ENCODE data around the gene HSPG2.

The HSPG2 gene

DNA sequence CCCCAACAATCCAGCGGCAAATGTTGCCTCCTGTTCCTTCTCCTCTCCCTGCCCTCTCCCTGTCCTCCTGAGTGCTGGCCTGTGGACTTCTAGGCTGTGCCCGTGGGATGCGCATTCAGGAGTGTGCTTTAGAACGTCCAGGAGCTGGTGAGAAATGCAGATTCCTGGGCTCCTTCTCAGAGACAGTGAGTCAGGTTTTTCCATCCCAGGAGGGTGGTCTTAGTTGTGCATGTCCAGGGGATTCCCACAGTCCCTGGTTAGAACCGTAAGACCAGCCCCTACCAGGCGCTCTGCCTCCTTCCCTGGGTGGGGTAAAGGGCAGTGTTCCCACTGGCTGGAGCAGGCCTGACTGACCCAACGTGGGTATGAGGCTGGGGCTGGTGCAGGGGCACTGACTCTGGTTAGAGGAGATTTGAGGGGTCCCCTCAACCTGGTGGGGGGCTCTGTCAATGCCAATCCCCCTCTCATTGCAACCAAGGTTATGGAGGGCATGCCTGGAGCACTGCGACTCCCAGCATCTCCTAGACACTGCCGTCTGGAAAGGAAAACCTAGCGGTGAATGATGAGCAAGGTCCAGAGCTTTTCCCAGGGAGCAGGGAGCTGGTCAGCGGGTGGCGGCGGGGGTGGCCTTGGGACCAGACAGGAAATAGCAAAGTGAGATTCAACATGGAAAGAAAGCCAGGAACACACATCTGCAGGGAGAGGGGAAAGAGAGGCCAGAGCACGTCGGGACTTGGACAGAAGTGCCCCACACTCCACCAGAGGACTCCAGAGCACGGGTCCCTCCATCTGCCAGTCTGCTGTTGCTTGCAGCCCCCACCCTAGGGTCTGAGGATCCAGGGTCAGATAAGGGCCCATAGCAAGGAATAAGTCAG is 38.5 kb downstream of the HSPG2 start:
- DNase-seq (ENCODE audit: low spot score) = no peak

- DNase-seq (ENCODE audit: low spot score) = no peak
Observed at GRCh38 chr1:21897844-21898243, 39.3 kb downstream of the HSPG2 start.

DNA sequence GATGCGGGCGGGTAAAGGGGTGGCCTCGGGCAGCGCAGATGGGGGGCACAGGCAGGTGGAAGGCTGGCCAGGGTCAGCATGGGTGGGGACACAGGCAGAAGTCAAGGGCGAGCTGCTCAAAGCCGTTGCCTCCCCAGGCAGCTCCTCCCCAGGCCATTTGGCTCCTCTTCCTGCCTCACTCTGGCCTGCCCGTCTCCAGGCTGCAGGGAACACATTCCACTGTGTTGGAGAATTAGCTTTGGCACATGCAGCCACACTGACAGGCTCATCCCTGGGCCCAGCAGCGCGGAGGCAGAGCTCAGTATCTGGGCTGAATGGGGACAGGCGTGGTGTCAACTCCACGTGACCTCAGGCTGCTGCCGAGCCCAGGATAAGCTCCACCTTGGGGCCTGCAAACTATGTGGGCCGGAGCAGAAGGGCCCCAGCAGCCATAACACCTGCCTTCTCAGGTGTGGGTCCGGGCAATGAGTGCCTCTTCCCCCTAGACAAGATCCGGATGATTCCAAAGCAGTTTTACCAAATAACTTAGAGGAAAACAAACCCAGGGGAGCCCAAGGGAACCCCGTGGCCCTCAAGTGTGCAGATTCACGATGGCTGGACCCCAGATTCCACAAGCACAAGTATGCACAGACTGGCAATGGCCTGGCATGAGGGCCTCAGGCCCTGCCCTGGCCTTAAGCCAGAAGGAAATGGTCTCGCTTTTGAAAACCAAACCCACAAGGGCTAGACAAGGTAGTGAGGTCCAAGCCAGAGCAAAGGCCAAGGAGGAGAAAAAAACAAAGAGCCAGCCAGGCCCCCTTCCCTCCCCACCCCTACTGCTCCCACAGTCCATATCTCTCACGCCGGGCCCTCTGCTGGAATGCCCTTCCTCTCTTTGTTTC is 40.2 kb downstream of the HSPG2 start:
- DNase-seq (ENCODE audit: low spot score) = no peak

- DNase-seq (ENCODE audit: low spot score) = no peak
Observed at GRCh38 chr1:21896026-21896425, 41.1 kb downstream of the HSPG2 start.

GRCh38 chr1:21894034-21894881 is 42.9 kb downstream of the HSPG2 start:
- DNase-seq (ENCODE audit: low spot score) = no peak

DNA sequence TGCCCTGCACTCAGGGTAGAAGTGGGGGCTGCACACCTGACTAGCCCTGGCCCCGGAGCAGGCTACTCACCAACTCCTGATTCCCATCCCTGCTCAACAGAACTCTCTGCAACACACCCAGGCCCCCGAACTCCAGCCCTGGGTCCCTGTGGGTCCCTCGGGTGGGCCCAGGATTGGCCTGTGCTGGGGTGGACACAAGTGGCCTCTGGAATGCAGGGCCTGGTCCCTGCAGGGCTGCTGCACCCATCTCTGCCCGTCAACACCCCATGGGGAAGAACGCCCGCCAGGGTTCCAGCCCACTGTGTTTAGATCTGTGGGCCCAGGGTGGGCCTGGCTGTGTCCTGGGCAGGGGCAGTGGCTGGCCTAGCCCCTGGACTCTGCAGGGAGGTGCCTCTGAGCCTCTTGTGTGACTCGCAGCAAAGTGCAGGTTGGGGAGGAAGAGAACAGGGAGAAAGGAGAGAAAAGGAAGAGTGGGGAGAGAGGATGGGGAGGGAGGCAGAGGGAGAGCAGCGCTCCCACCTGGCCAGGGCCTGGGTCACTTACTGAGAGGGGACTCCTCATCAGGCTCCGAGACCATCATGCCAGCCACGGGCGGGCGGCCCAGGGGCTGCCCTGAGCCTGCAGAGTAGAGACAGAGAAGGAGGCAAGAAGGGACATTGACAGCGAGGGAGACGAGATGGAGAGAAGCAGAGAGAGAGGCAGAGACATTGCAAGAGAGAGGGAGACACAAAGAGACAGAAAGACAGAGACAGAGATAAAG is 43.9 kb downstream of the HSPG2 start:
- no peak for DNase-seq (ENCODE audit: low spot score)

- no peak for DNase-seq (ENCODE audit: low spot score)
Observed at GRCh38 chr1:21891621-21892479, 45.3 kb downstream of the HSPG2 start.

- no peak for DNase-seq (ENCODE audit: low spot score)
Observed at GRCh38 chr1:21891081-21891480, 46.0 kb downstream of the HSPG2 start.

- no peak for DNase-seq (ENCODE audit: low spot score)
Observed at GRCh38 chr1:21888500-21888899, 48.6 kb downstream of the HSPG2 start.

GRCh38 chr1:21887796-21888195 is 49.3 kb downstream of the HSPG2 start:
- DNase-seq (ENCODE audit: low spot score) = no peak

DNA sequence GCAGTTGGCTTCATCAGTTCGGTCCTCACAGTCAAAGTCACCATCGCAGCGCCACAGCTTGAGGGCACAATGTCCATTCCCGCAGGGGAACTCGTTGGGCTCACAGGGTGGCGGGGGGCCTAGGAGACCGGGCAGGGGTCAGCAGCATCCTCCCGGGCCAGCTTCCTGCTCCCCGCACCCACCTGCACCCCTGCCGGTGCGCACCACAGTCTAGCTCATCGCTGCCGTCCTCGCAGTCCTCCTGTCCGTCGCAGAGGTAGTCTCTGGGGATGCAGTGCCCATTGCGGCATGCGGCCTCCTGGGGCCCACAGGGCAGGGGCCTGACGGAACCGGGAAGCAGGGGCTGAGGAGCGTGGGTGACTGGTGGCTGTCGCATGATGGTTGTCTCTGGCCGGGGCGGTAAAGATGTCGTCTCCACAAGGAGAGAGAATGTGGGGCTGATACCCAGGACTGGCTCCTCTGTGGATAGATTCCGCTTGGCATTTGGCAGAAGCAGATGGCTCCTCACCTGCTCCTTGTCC is 49.8 kb downstream of the HSPG2 start:
- DNase-seq (ENCODE audit: low spot score) = no peak

DNA sequence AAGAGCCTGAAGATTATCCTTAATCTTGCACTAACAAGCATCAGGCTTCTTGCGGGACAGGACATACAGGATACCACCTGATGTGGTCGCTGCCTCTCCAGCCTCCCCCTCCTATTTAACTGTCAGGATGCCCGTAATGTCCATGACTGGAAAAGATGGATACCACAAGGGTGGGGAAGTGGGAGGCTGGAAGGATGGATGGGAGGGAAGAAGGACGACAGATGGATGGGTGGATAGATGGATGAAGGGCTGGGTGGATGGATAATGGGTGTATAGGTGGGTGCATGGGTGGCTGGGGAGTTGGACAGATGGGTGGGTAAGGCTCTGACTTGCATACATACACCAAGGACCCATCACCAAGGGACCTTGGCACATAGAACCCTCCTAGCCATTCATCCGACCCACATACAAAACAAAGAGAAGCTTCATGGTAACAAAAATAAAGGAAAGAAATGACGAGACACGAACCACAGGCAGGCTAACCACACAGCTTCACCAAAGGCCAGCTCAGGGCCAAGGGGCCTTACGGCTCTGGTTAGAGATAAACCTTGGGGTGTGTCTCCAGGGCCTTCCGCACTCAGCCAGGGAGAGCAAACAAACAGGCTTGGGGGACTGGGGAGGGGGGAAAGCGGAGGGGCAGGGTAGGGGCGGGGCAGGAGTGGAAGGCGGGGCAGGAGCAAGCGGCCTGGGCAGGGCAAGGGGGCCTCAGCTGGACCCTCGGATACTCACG is 50.5 kb downstream of the HSPG2 start:
- DNase-seq (ENCODE audit: low spot score) = no peak

GRCh38 chr1:21885236-21886037 is 51.7 kb downstream of the HSPG2 start:
- no peak for DNase-seq (ENCODE audit: low spot score)

DNA sequence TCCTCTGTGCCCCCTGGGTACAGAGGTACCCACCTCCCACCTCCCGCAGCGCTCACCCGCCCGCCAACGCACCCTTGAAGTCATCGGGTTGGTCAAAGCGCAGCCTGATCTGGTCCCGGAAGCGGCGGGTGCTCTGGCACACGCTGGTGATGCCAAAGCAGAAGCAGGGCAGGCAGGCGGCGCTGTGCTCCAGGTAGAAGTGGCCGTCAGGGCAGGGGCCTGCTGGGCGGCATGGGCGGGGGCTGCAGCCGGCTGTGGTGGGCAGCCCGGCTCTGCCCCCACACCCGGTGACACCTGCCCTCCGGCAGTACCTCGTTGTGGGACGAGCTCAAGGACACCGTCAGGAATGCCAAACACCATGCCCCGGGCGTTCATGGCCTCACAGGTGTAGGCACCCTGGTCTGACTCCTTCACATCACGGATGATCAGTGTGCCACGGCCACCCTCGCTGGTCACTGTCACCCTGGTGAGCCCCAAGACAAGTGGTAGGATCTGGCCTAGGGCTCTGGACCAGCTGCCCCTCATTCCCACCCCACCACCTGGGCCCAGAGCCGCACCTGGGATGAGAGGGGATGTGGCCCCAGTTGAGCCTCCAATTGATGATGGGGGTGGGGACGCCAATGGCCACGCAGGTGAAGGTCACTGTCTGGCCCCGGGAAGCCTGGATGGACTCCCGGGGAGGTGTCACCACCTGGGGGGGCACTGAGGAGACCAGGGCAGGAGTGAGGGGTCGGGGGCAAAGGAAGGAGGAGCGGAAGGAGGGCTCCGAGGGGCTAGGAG is 52.5 kb downstream of the HSPG2 start:
- DNase-seq (ENCODE audit: low spot score) = no peak

- DNase-seq (ENCODE audit: low spot score) = no peak
Observed at GRCh38 chr1:21882721-21883415, 54.2 kb downstream of the HSPG2 start.

- no peak for DNase-seq (ENCODE audit: low spot score)
Observed at GRCh38 chr1:21881250-21881649, 55.9 kb downstream of the HSPG2 start.

DNA sequence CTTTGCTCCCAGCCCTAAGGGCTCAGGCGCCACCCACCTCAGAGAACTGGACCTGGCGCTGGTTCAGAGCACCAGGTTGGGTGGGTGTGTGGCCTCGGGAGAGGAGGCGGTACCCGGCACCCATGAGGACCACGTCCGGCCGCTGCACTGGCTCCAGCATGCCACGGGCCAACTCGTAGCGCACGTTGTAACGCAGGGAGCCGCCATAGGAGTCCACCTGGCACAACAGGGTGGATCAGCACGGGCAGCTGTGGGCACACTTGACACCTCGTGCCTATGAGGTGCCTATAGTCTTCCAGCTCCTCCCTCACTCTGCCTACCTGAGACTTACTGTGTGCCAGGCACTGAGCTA is 56.5 kb downstream of the HSPG2 start:
- no peak for DNase-seq (ENCODE audit: low spot score)
